H9 (cell line): ENCODE measurements around the gene PREX1. TPM values are rescaled to one million over a fixed set of nuclear protein-coding genes. Genes with fewer than 3 reads are reported as not detected.

Experiments
- DNase-seq: peaks from one replicate; pipeline ENCODE4 v3.0.0-alpha.2; 2017
- H2AFZ ChIP-seq: one replicate; pipeline ENCODE4 v1.6.1; 2013; ENCODE audit warnings: mild to moderate bottlenecking, low read length, control low read depth, moderate library complexity
- H2AK5ac ChIP-seq: 2 replicates; pipeline ENCODE4 v1.6.1; 2013; ENCODE audit warnings: low read length, control low read depth, mixed read lengths; ENCODE audit not compliant: insufficient read length
- H2BK120ac ChIP-seq: one replicate; pipeline ENCODE4 v1.6.1; 2013; ENCODE audit warnings: low read depth, mild to moderate bottlenecking, low read length, control low read depth, inconsistent platforms; ENCODE audit not compliant: poor library complexity, severe bottlenecking
- H2BK12ac ChIP-seq: 2 replicates; pipeline ENCODE4 v1.6.1; 2013; ENCODE audit warnings: low read length, control low read depth, mixed read lengths, low read depth; ENCODE audit not compliant: insufficient read length
- H2BK15ac ChIP-seq: 2 replicates; pipeline ENCODE4 v1.6.1; 2013; ENCODE audit warnings: low read depth, low read length, control low read depth
- H2BK20ac ChIP-seq: one replicate; pipeline ENCODE4 v1.6.1; 2013; ENCODE audit warnings: low read depth, mild to moderate bottlenecking, low read length, control low read depth, inconsistent platforms; ENCODE audit not compliant: poor library complexity, severe bottlenecking
- H2BK5ac ChIP-seq: 2 replicates; pipeline ENCODE4 v1.6.1; 2013; ENCODE audit warnings: low read length, control low read depth, mixed read lengths; ENCODE audit not compliant: insufficient read length
- H3K14ac ChIP-seq: 2 replicates; pipeline ENCODE4 v1.6.1; 2013; ENCODE audit warnings: low read length, control low read depth; ENCODE audit not compliant: insufficient read depth
- H3K18ac ChIP-seq: 2 replicates; pipeline ENCODE4 v1.6.1; 2013; ENCODE audit warnings: low read depth, mild to moderate bottlenecking, mixed read lengths, low read length, control low read depth; ENCODE audit not compliant: insufficient read length
- H3K23ac ChIP-seq: 2 replicates; pipeline ENCODE4 v1.6.1; 2013; ENCODE audit warnings: low read length, control low read depth, mixed read lengths, low read depth; ENCODE audit not compliant: insufficient read length
- H3K23me2 ChIP-seq: 2 replicates; pipeline ENCODE4 v1.6.1; 2013; ENCODE audit warnings: low read depth, mild to moderate bottlenecking, mixed read lengths, low read length, control low read depth; ENCODE audit not compliant: insufficient read length, poor library complexity, severe bottlenecking
- H3K27ac ChIP-seq: 2 replicates; pipeline ENCODE4 v1.5.1; 2013; ENCODE audit warnings: low read length, control low read depth, mixed read lengths, low read depth; ENCODE audit not compliant: insufficient read length
- H3K27me3 ChIP-seq: 2 replicates; pipeline ENCODE4 v1.6.1; 2013; ENCODE audit warnings: low read length, control low read depth, inconsistent platforms; ENCODE audit not compliant: insufficient read depth
- H3K4ac ChIP-seq: 2 replicates; pipeline ENCODE4 v1.6.1; 2013; ENCODE audit warnings: low read depth, mild to moderate bottlenecking, control low read depth, inconsistent platforms, low read length, moderate library complexity
- H3K4me1 ChIP-seq: 2 replicates; pipeline ENCODE4 v1.6.1; 2013; ENCODE audit warnings: low read length, control low read depth, inconsistent platforms; ENCODE audit not compliant: insufficient read depth
- H3K4me2 ChIP-seq: 2 replicates; pipeline ENCODE4 v1.6.1; 2013; ENCODE audit warnings: low read length, control low read depth, mixed read lengths; ENCODE audit not compliant: insufficient read length, insufficient read depth
- H3K56ac ChIP-seq: 2 replicates; pipeline ENCODE4 v1.6.1; 2013; ENCODE audit warnings: low read depth, mild to moderate bottlenecking, mixed read lengths, low read length, control low read depth; ENCODE audit not compliant: insufficient read length
- H3K79me1 ChIP-seq: 2 replicates; pipeline ENCODE4 v1.6.1; 2013; ENCODE audit warnings: low read depth, mild to moderate bottlenecking, moderate library complexity, low read length, control low read depth, inconsistent platforms; ENCODE audit not compliant: insufficient read depth, poor library complexity, severe bottlenecking
- H3K79me2 ChIP-seq: 2 replicates; pipeline ENCODE4 v1.6.1; 2013; ENCODE audit warnings: low read length, control low read depth, inconsistent platforms; ENCODE audit not compliant: insufficient read depth
- H3K9ac ChIP-seq: 2 replicates; pipeline ENCODE4 v1.6.1; 2013; ENCODE audit warnings: low read length, control low read depth, mixed read lengths; ENCODE audit not compliant: insufficient read length; ENCODE audit errors: extremely low read depth
- H3K9me3 ChIP-seq: one replicate; pipeline ENCODE4 v1.6.1; 2013; ENCODE audit warnings: low read depth, low read length, inconsistent platforms; ENCODE audit not compliant: control insufficient read depth
- H3T11ph ChIP-seq: one replicate; pipeline ENCODE4 v1.6.1; 2013; ENCODE audit warnings: mild to moderate bottlenecking, low read length, control low read depth, inconsistent platforms
- H4K20me1 ChIP-seq: one replicate; pipeline ENCODE4 v1.6.1; 2013; ENCODE audit not compliant: control insufficient read depth, insufficient read length, insufficient read depth
- H4K5ac ChIP-seq: 2 replicates; pipeline ENCODE4 v1.6.1; 2013; ENCODE audit warnings: low read depth, mild to moderate bottlenecking, mixed read lengths, low read length, control low read depth; ENCODE audit not compliant: insufficient read length
- H4K8ac ChIP-seq: replicated peaks from 2 replicates; pipeline ENCODE4 v1.6.1; 2013; ENCODE audit warnings: low read length, control low read depth, mixed read lengths, low read depth; ENCODE audit not compliant: insufficient read length
- H4K91ac ChIP-seq: 2 replicates; pipeline ENCODE4 v1.6.1; 2013; ENCODE audit warnings: low read depth, mild to moderate bottlenecking, moderate library complexity, mixed read lengths, low read length, control low read depth; ENCODE audit not compliant: insufficient read length
- H3K27ac Mint-ChIP-seq, 3 experiments: 2 replicates in 2 of 3; 3 replicates in 1 of 3; pipeline ENCODE4 v1.8.0; 2020 to 2021; ENCODE audit warnings: mixed read lengths in 3 of 3, mild to moderate bottlenecking in 1 of 3, moderate library complexity in 1 of 3
- H3K27me3 Mint-ChIP-seq: 2 replicates; pipeline ENCODE4 v1.8.0; 2021; ENCODE audit warnings: low read depth, mild to moderate bottlenecking, moderate library complexity, mixed read lengths
- H3K36me3 Mint-ChIP-seq, 3 experiments: 2 replicates in 2 of 3; 3 replicates in 1 of 3; pipeline ENCODE4 v1.8.0; 2020 to 2021; ENCODE audit warnings: low read depth in 3 of 3, mixed read lengths in 3 of 3; ENCODE audit not compliant: insufficient read depth in 1 of 3
- H3K4me1 Mint-ChIP-seq, 2 experiments: 2 replicates each; pipeline ENCODE4 v1.8.0; 2020; ENCODE audit warnings: mixed read lengths in 2 of 2
- H3K4me3 Mint-ChIP-seq, 2 experiments: 2 replicates in 1 of 2; 3 replicates in 1 of 2; pipeline ENCODE4 v1.8.0; 2020 to 2021; ENCODE audit warnings: mild to moderate bottlenecking in 2 of 2, mixed read lengths in 2 of 2, moderate library complexity in 1 of 2
- H3K9me3 Mint-ChIP-seq, 2 experiments: 2 replicates in 1 of 2; 3 replicates in 1 of 2; pipeline ENCODE4 v1.8.0; 2020; ENCODE audit warnings: mild to moderate bottlenecking in 2 of 2, mixed read lengths in 2 of 2, moderate library complexity in 1 of 2
- WGBS: extraction: QIAGEN DNeasy Blood & Tissue Kit; methylation state at CpG from one replicate; pipeline ENCODE4 v1.1.7; 2013; ENCODE audit warnings: missing lambda C conversion rate, low lambda C conversion rate, mixed read lengths; ENCODE audit not compliant: insufficient read length; ENCODE audit errors: extremely low coverage; 5-methylcytosine and 5-hydroxymethylcytosine counted together
- total RNA-seq: library from RNA; stranded (reverse); gene quantifications from 2 replicates; pipeline ENCODE4 v1.2.1, GENCODE V29; 2021
- TF ChIP-seq, protein P1 (sequence below): fragments of 200-600 bp; sonication (generic); conservative IDR thresholded peaks from 3 replicates; pipeline ENCODE4 v1.8.0; 2021; ENCODE audit warnings: antibody characterized with exemption, mild to moderate bottlenecking

PREX1 gene
- total RNA-seq, 1 experiment from 2014 or later, result 6.6 TPM

- no peak for DNase-seq
- peak overlapping the region in 1 of 3 experiments; percentile 60; a peak in 1 of 7 replicates for H3K27ac Mint-ChIP-seq
These were observed 30.4 kb upstream of the PREX1 start for GRCh38 chr20:48858075-48858790.

More at GRCh38 chr20:48858075-48858790, 30.4 kb upstream of the PREX1 start:
- no peak overlapping the region for H4K5ac ChIP-seq
- peak overlapping the region; percentile 3 for H4K8ac ChIP-seq
- no peaks in the 10 kb centered on the region for H3K9me3 Mint-ChIP-seq
- H2BK5ac ChIP-seq, result no peak overlapping the region
- no peak overlapping the region for H2AFZ ChIP-seq
- H2BK20ac ChIP-seq, result peak overlapping the region; percentile 34
- H3K36me3 Mint-ChIP-seq, result no peaks in the 10 kb centered on the region; a peak in 1 of 7 replicates
- no peak overlapping the region for H3K4ac ChIP-seq
- no peak overlapping the region for H3K9ac ChIP-seq
- H3K9me3 ChIP-seq, result no peaks in the 10 kb centered on the region
- no peak overlapping the region for H3K14ac ChIP-seq
- H2BK120ac ChIP-seq, result no peak overlapping the region
- TF ChIP-seq, protein P1, sequence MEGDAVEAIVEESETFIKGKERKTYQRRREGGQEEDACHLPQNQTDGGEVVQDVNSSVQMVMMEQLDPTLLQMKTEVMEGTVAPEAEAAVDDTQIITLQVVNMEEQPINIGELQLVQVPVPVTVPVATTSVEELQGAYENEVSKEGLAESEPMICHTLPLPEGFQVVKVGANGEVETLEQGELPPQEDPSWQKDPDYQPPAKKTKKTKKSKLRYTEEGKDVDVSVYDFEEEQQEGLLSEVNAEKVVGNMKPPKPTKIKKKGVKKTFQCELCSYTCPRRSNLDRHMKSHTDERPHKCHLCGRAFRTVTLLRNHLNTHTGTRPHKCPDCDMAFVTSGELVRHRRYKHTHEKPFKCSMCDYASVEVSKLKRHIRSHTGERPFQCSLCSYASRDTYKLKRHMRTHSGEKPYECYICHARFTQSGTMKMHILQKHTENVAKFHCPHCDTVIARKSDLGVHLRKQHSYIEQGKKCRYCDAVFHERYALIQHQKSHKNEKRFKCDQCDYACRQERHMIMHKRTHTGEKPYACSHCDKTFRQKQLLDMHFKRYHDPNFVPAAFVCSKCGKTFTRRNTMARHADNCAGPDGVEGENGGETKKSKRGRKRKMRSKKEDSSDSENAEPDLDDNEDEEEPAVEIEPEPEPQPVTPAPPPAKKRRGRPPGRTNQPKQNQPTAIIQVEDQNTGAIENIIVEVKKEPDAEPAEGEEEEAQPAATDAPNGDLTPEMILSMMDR, result no peak
- H3K4me3 Mint-ChIP-seq, result no peak overlapping the region
- no peaks in the 10 kb centered on the region for H3K23me2 ChIP-seq
- no peaks in the 10 kb centered on the region for H3K27me3 ChIP-seq
- no peak overlapping the region for H3K4me2 ChIP-seq
- no peak overlapping the region for H3K27ac ChIP-seq
- no peak overlapping the region for H3K23ac ChIP-seq
- H3K79me2 ChIP-seq, result no peaks in the 10 kb centered on the region
- no peak overlapping the region for H2BK15ac ChIP-seq
- H3K56ac ChIP-seq, result no peak overlapping the region
- peaks cover 3% of the 10 kb centered on the region; the same call in 1 of the 2 replicates for H3K4me1 ChIP-seq
- H2AK5ac ChIP-seq, result no peak overlapping the region
- H3K4me1 Mint-ChIP-seq, result peaks cover 10% of the 10 kb centered on the region in 2 experiments
- H3T11ph ChIP-seq, result no peak overlapping the region
- no peak overlapping the region for H3K18ac ChIP-seq
- H2BK12ac ChIP-seq, result no peak overlapping the region
- H3K79me1 ChIP-seq, result no peaks in the 10 kb centered on the region
- no CpG with 5 or more reads among the region's 6 CpGs for WGBS
- H3K27me3 Mint-ChIP-seq, result no peaks in the 10 kb centered on the region; the same call in 1 of the 2 replicates
- no peak overlapping the region for H4K91ac ChIP-seq
- no peaks in the 10 kb centered on the region for H4K20me1 ChIP-seq
